Fibroblast of gingiva (primary cell): ENCODE data around the gene C1RL.
"Not testable (repeated sequence)": the region's sequence is repeated elsewhere in the genome, so short reads cannot be mapped to it uniquely, and the experiment has no call there.

Experiments used
- DNase-seq: peaks from one replicate; pipeline ENCODE4 v3.0.0-alpha.2; 2011; ENCODE audit warnings: low read depth

Gene C1RL

GRCh38 chr12:7114851-7115250 lies 5.8 kb upstream of the C1RL start:
- no peak for DNase-seq

GRCh38 chr12:7114008-7114407 lies 5.0 kb upstream of the C1RL start:
- no peak for DNase-seq

- DNase-seq = peak; percentile 36
Observed at GRCh38 chr12:7113389-7113871, 4.4 kb upstream of the C1RL start.

- peak; percentile 18 for DNase-seq
Observed at GRCh38 chr12:7112041-7112440, 3.0 kb upstream of the C1RL start.

GRCh38 chr12:7110661-7111060 lies 1.6 kb upstream of the C1RL start:
- DNase-seq = no peak

- no peak for DNase-seq
Observed at GRCh38 chr12:7109572-7109920, 532 bp upstream of the C1RL start.

- DNase-seq = peak; percentile 72
Observed at GRCh38 chr12:7108003-7108795, 815 bp downstream of the C1RL start.

- DNase-seq = no peak
Observed at GRCh38 chr12:7107636-7108002, 1.4 kb downstream of the C1RL start.

GRCh38 chr12:7107181-7107580 lies 1.8 kb downstream of the C1RL start:
- not testable (repeated sequence) for DNase-seq

- DNase-seq = no peak
Observed at GRCh38 chr12:7106082-7106481, 2.9 kb downstream of the C1RL start.

GRCh38 chr12:7103837-7104584 lies 5.0 kb downstream of the C1RL start:
- DNase-seq = no peak

- DNase-seq = no peak
Observed at GRCh38 chr12:7102582-7102981, 6.4 kb downstream of the C1RL start.

- DNase-seq = no peak
Observed at GRCh38 chr12:7101694-7102131, 7.3 kb downstream of the C1RL start.

GRCh38 chr12:7101047-7101693 lies 7.8 kb downstream of the C1RL start:
- no peak for DNase-seq

- no peak for DNase-seq
Observed at GRCh38 chr12:7100239-7100638, 8.8 kb downstream of the C1RL start.

- no peak for DNase-seq
Observed at GRCh38 chr12:7099290-7099996, 9.6 kb downstream of the C1RL start.

GRCh38 chr12:7096979-7097378 lies 12.0 kb downstream of the C1RL start:
- DNase-seq = peak; percentile 32

- DNase-seq = no peak
Observed at GRCh38 chr12:7096006-7096932, 12.7 kb downstream of the C1RL start.

- DNase-seq = peak; percentile 74
Observed at GRCh38 chr12:7093892-7094291, 15.1 kb downstream of the C1RL start.

- DNase-seq = no peak
Observed at GRCh38 chr12:7093486-7093885, 15.5 kb downstream of the C1RL start.

GRCh38 chr12:7092986-7093460 lies 16.0 kb downstream of the C1RL start:
- DNase-seq = no peak
